K562 (cell line): Measurements from ENCODE around the gene CFHR2. TPM values are rescaled to one million over a fixed set of nuclear protein-coding genes. Genes with fewer than 3 reads are reported as not detected.

Source experiments
- ATAC-seq: fragments of 200-7000 bp; cut with Tn5 transposase; 3 replicates; pipeline ENCODE4 v1.9.1; 2020; ENCODE audit warnings: moderate library complexity
- BruUV-seq: library from RNA; stranded (reverse); fragments of 400-500 nt; replicated peaks from 2 replicates; lab custom pipeline; 2021; lab: Mats Ljungman, UMichigan
- CTCF ChIA-PET: fragments of 300-600 bp; formaldehyde crosslinking; extraction: SDS; loops from one replicate; lab custom pipeline; 2021; ENCODE audit warnings: low intra/inter-chr PET ratio; lab: Yijun Ruan, JAX
- POLR2A ChIA-PET: fragments of 300-600, 350-650 bp; sonication (Branson Sonifier 250); formaldehyde crosslinking; extraction: SDS; loops from one replicate; lab custom pipeline; 2021; ENCODE audit warnings: antibody characterized with exemption, inconsistent platforms; lab: Yijun Ruan, JAX
- DNase-seq, 4 experiments: peaks; one replicate each; pipeline versions ENCODE4 v3.0.0 to v3.0.0-alpha.2; 2011 to 2018; ENCODE audit warnings: low spot score in 3 of 4, mixed read lengths in 3 of 4; ENCODE audit errors: extremely low read depth in 1 of 4
- FAIRE-seq: peaks from 2 replicates; lab custom pipeline; 2011; peaks lifted over from hg19 to GRCh38; lab: Jason Lieb, UNC
- H2AFZ ChIP-seq: 2 replicates; pipeline ENCODE4 v1.6.0; 2011; ENCODE audit warnings: low read depth, low read length, control low read depth, inconsistent platforms
- H3K27ac ChIP-seq: fragments of 200-600 bp; 3 replicates; pipeline ENCODE4 v1.8.0; 2011; ENCODE audit warnings: low read depth, mild to moderate bottlenecking, control low read depth, inconsistent platforms, low read length, moderate library complexity, mixed read lengths; ENCODE audit errors: extremely low read depth
- H3K27me3 ChIP-seq, 2 experiments: fragments of 300-600 bp in 1 of 2; 2 replicates in 1 of 2; 3 replicates in 1 of 2; pipeline versions ENCODE4 v1.6.0 to v1.8.0; 2011; ENCODE audit warnings: inconsistent platforms in 2 of 2, low read length in 2 of 2, mild to moderate bottlenecking in 1 of 2, mixed read lengths in 1 of 2, moderate library complexity in 1 of 2; ENCODE audit not compliant: control insufficient read depth in 2 of 2, insufficient read depth in 2 of 2
- H3K36me3 ChIP-seq: fragments of 300-600 bp; 3 replicates; pipeline ENCODE4 v1.8.0; 2011; ENCODE audit warnings: mild to moderate bottlenecking, low read length, inconsistent platforms; ENCODE audit not compliant: control insufficient read depth, insufficient read depth
- H3K4me1 ChIP-seq, 2 experiments: fragments of 200-600 bp in 1 of 2; replicated peaks in 1 of 2; 2 replicates in 1 of 2; 3 replicates in 1 of 2; pipeline versions ENCODE4 v1.5.1 to v1.8.0; 2011; ENCODE audit warnings: inconsistent platforms in 2 of 2, low read length in 2 of 2, mild to moderate bottlenecking in 1 of 2, mixed read lengths in 1 of 2, moderate library complexity in 1 of 2; ENCODE audit not compliant: control insufficient read depth in 2 of 2, insufficient read depth in 2 of 2
- H3K4me2 ChIP-seq: 2 replicates; pipeline ENCODE4 v1.6.1; 2011; ENCODE audit warnings: low read length, control low read depth, inconsistent platforms, mixed read lengths; ENCODE audit not compliant: insufficient read depth
- H3K4me3 ChIP-seq: fragments of 200-600 bp; sonication (generic), shearing (Covaris generic); 2 replicates; pipeline ENCODE4 v1.5.1; 2016; ENCODE audit warnings: control low read depth, inconsistent platforms
- H3K79me2 ChIP-seq: fragments of 200-600 bp; 3 replicates; pipeline ENCODE4 v1.8.0; 2011; ENCODE audit warnings: low read length, inconsistent platforms; ENCODE audit not compliant: control insufficient read depth, insufficient read depth
- H3K9ac ChIP-seq, 2 experiments: 2 replicates each; pipeline versions ENCODE4 v1.6.0 to v1.6.1; 2011; ENCODE audit warnings: low read depth in 2 of 2, low read length in 2 of 2, control low read depth in 1 of 2, inconsistent platforms in 1 of 2, mild to moderate bottlenecking in 1 of 2, mixed read lengths in 1 of 2; ENCODE audit not compliant: insufficient read depth in 1 of 2
- H3K9me1 ChIP-seq: one replicate; pipeline ENCODE4 v1.6.0; 2011; ENCODE audit warnings: inconsistent platforms, mild to moderate bottlenecking, low read length, moderate library complexity; ENCODE audit not compliant: control insufficient read depth, insufficient read depth
- H3K9me3 ChIP-seq: replicated peaks from 2 replicates; pipeline ENCODE4 v1.5.1; 2011; ENCODE audit warnings: low read depth, low read length, inconsistent platforms; ENCODE audit not compliant: control insufficient read depth, insufficient read depth
- H4K20me1 ChIP-seq: replicated peaks from 2 replicates; pipeline ENCODE4 v1.6.1; 2011; ENCODE audit warnings: low read length, inconsistent platforms, mixed read lengths; ENCODE audit not compliant: control insufficient read depth, insufficient read depth
- ARID2 ChIP-seq: fragments of 450-650 bp; IDR thresholded peaks from 2 replicates; pipeline ENCODE4 v1.6.1; 2017; ENCODE audit warnings: antibody characterized with exemption, mild to moderate bottlenecking
- C11orf30 ChIP-seq: fragments of 450-650 bp; IDR thresholded peaks from 2 replicates; pipeline ENCODE4 v1.6.1; 2016; ENCODE audit warnings: low read depth, mild to moderate bottlenecking
- FOSL1 ChIP-seq: fragments of 200-800 bp; sonication (Bioruptor generic); conservative IDR thresholded peaks from 2 replicates; pipeline ENCODE4 v1.6.1; 2016; ENCODE audit warnings: missing genetic modification characterization, missing compliant biosample characterization
- HMGN3 ChIP-seq: IDR thresholded peaks from 2 replicates; pipeline ENCODE4 v1.6.1; 2011; ENCODE audit warnings: borderline replicate concordance, low read depth, mild to moderate bottlenecking, mixed read lengths, low read length; ENCODE audit not compliant: insufficient read length; ENCODE audit errors: extremely low read depth
- MAFG ChIP-seq: fragments of 450-650 bp; conservative IDR thresholded peaks from 2 replicates; pipeline ENCODE4 v1.6.1; 2016; ENCODE audit warnings: missing genetic modification characterization, missing compliant biosample characterization
- PTBP1 ChIP-seq: fragments of 200-400 bp; formaldehyde crosslinking; IDR thresholded peaks from 2 replicates; pipeline ENCODE4 v1.6.1; 2017; ENCODE audit warnings: low read depth, low read length
- ZEB2 ChIP-seq: fragments of 450-650 bp; IDR thresholded peaks from 2 replicates; pipeline ENCODE4 v1.6.1; 2016
- ZNF316 ChIP-seq: fragments of 450-650 bp; IDR thresholded peaks from 2 replicates; pipeline ENCODE4 v1.6.1; 2016
- ZNF354B ChIP-seq: fragments of 250-450 bp; sonication (Bioruptor Pico); IDR thresholded peaks from 2 replicates; pipeline ENCODE4 v1.4.0; 2020
- ZNF644 ChIP-seq: fragments of 200-800 bp; sonication (Bioruptor generic); IDR thresholded peaks from 2 replicates; pipeline ENCODE4 v1.6.1; 2016; ENCODE audit warnings: low read depth, missing genetic modification characterization, missing compliant biosample characterization
- WGBS: fragments of 100-300 bp; shearing (Covaris generic); methylation state at CpG from one replicate; pipeline ENCODE4 v1.1.6; 2016; ENCODE audit warnings: low coverage, mixed read lengths; ENCODE audit not compliant: insufficient coverage; ENCODE audit errors: missing lambda C conversion rate; 5-methylcytosine and 5-hydroxymethylcytosine counted together
- in situ Hi-C: fragments of 300-500 bp; cut with MboI; formaldehyde crosslinking; loops from 4 replicates; pipeline ENCODE4 v1.15.0; 2018; ENCODE audit warnings: inconsistent platforms, mixed read lengths
- intact Hi-C: fragments of 100-400 bp; cut with micrococcal nuclease; formaldehyde crosslinking; loops from 2 replicates; pipeline ENCODE4 v1.14.2; 2022
- polyA plus RNA-seq, 8 experiments: library from polyadenylated mRNA; depleted of rRNA in 4 of 8; stranded (reverse) in 5 of 8; unstranded in 3 of 8; fragments of >200 nt; fragmentation: Nextera tagmentation in 2 of 8; fragmentation: Illumina TruSeq in 1 of 8; extraction: Ambion mirVana in 2 of 8; extraction: Trizol in 1 of 8; gene quantifications; 2 replicates each; pipeline versions ENCODE4 v1.2.1 to v1.2.3, GENCODE V29; 2011 to 2014; ENCODE audit warnings: inconsistent platforms in 1 of 8, missing spikeins in 1 of 8
- total RNA-seq, 7 experiments: library from RNA; depleted of rRNA in 6 of 7; stranded (reverse); fragments of >200 nt in 6 of 7; fragmentation: Illumina TruSeq in 2 of 7; extraction: Trizol in 2 of 7; gene quantifications; 2 replicates each; pipeline versions ENCODE4 v1.2.1 to v1.2.3, GENCODE V29; 2011 to 2021; ENCODE audit warnings: low replicate concordance in 1 of 7
- TF ChIP-seq, protein P1 (sequence below): sonication (generic); formaldehyde crosslinking; IDR thresholded peaks from 2 replicates; pipeline ENCODE4 v1.8.0; 2022; ENCODE audit warnings: missing genetic modification reagents, mild to moderate bottlenecking, borderline replicate concordance
- TF ChIP-seq, protein P2 (sequence below): IDR thresholded peaks from 3 replicates; pipeline ENCODE4 v1.6.1; 2011; ENCODE audit warnings: borderline replicate concordance, mild to moderate bottlenecking, moderate library complexity; ENCODE audit not compliant: insufficient read length; ENCODE audit errors: extremely low read depth

Gene CFHR2
- total and polyA plus RNA-seq, 9 of the 15 experiments (the other 6 are each of a cell fraction or from before 2014, with no cell fraction given), result not detected

DNA sequence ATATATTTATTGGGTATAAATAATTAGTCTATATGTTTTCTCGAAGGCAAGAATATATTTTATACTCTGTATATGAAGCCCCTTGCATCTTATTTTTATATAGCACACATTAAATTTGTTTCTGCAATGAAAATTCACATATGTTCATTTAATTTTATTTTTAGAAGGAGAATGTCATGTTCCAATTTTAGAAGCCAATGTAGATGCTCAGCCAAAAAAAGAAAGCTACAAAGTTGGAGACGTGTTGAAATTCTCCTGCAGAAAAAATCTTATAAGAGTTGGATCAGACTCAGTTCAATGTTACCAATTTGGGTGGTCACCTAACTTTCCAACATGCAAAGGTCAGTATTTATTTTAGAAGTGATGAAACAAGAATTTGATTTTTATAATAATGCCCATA, 50.4 kb downstream of the CFHR2 start:
- no peaks in the 10 kb centered on the region for H3K9me1 ChIP-seq
- H3K4me3 ChIP-seq, result no peak overlapping the region
- in situ Hi-C loops, result no loop called here
- H2AFZ ChIP-seq, result no peak overlapping the region
- CTCF ChIA-PET, result no interaction called here
- intact Hi-C loops, result no loop called here
- no peak overlapping the region for H3K4me2 ChIP-seq
- BruUV-seq, result no TSS peak
- no peak overlapping the region for H3K27ac ChIP-seq
- no peaks in the 10 kb centered on the region for H3K4me1 ChIP-seq
- H4K20me1 ChIP-seq, result no peaks in the 10 kb centered on the region
- no peaks in the 10 kb centered on the region for H3K27me3 ChIP-seq
- POLR2A ChIA-PET, result no interaction called here
- no peak overlapping the region for H3K9ac ChIP-seq
- WGBS, result 3% methylated on average over 2 of the region's 2 CpGs
- no peak for FAIRE-seq
- no peaks in the 10 kb centered on the region for H3K79me2 ChIP-seq
- no peaks in the 10 kb centered on the region for H3K9me3 ChIP-seq
- DNase-seq, result no peak
- TF ChIP-seq ZNF354B (CRISPR knock-in tag), result no peak
- no peak for TF ChIP-seq ZEB2
- TF ChIP-seq, protein P1, sequence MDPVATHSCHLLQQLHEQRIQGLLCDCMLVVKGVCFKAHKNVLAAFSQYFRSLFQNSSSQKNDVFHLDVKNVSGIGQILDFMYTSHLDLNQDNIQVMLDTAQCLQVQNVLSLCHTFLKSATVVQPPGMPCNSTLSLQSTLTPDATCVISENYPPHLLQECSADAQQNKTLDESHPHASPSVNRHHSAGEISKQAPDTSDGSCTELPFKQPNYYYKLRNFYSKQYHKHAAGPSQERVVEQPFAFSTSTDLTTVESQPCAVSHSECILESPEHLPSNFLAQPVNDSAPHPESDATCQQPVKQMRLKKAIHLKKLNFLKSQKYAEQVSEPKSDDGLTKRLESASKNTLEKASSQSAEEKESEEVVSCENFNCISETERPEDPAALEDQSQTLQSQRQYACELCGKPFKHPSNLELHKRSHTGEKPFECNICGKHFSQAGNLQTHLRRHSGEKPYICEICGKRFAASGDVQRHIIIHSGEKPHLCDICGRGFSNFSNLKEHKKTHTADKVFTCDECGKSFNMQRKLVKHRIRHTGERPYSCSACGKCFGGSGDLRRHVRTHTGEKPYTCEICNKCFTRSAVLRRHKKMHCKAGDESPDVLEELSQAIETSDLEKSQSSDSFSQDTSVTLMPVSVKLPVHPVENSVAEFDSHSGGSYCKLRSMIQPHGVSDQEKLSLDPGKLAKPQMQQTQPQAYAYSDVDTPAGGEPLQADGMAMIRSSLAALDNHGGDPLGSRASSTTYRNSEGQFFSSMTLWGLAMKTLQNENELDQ (CRISPR knock-in tag), result no peak
- no peak for ATAC-seq
- no peaks in the 10 kb centered on the region for H3K36me3 ChIP-seq

- ATAC-seq, result no peak
- Histone ChIP-seq H3K27me3 (no peaks in the 10 kb centered on the region), H3K4me2 (no peak overlapping the region), H3K27ac (no peak overlapping the region), H3K36me3 (no peaks in the 10 kb centered on the region), H4K20me1 (no peaks in the 10 kb centered on the region), H2AFZ (no peak overlapping the region), H3K4me1 (no peaks in the 10 kb centered on the region), H3K9me3 (no peaks in the 10 kb centered on the region), H3K4me3 (no peak overlapping the region), H3K79me2 (no peaks in the 10 kb centered on the region), H3K9me1 (no peaks in the 10 kb centered on the region), H3K9ac (no peak overlapping the region)
- intact Hi-C loops (no loop called here), in situ Hi-C loops (no loop called here)
- BruUV-seq, result no TSS peak
- TF ChIP-seq ZNF316 (peak; percentile 45; the same call in 1 of the 2 replicates), HMGN3 (no peak), PTBP1 (no peak), ARID2 (no peak), MAFG (0 out of 2 replicates have a peak, but pooled peaks have one; percentile 22), FOSL1 (tag) (0 out of 2 replicates have a peak, but pooled peaks have one; percentile 19), ZNF644 (no peak), C11orf30 (peak; percentile 37; the same call in 1 of the 2 replicates)
- TF ChIP-seq, protein P2, sequence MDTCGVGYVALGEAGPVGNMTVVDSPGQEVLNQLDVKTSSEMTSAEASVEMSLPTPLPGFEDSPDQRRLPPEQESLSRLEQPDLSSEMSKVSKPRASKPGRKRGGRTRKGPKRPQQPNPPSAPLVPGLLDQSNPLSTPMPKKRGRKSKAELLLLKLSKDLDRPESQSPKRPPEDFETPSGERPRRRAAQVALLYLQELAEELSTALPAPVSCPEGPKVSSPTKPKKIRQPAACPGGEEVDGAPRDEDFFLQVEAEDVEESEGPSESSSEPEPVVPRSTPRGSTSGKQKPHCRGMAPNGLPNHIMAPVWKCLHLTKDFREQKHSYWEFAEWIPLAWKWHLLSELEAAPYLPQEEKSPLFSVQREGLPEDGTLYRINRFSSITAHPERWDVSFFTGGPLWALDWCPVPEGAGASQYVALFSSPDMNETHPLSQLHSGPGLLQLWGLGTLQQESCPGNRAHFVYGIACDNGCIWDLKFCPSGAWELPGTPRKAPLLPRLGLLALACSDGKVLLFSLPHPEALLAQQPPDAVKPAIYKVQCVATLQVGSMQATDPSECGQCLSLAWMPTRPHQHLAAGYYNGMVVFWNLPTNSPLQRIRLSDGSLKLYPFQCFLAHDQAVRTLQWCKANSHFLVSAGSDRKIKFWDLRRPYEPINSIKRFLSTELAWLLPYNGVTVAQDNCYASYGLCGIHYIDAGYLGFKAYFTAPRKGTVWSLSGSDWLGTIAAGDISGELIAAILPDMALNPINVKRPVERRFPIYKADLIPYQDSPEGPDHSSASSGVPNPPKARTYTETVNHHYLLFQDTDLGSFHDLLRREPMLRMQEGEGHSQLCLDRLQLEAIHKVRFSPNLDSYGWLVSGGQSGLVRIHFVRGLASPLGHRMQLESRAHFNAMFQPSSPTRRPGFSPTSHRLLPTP, result no peak
- DNase-seq, result no peak
- POLR2A ChIA-PET, result interaction anchor here (1.1 kb wide), 1 partner anchor 21 kb away, joined by 3 read pairs; no protein-coding TSS in a partner anchor
- CTCF ChIA-PET, result no interaction called here
- no peak for FAIRE-seq
- 0% methylated on average over 1 of the region's 1 CpG for WGBS
These were observed 53.9 kb downstream of the CFHR2 start for GRCh38 chr1:196997423-196997822.
